ENCODE data around the gene DMKN.

Gene DMKN

DNA sequence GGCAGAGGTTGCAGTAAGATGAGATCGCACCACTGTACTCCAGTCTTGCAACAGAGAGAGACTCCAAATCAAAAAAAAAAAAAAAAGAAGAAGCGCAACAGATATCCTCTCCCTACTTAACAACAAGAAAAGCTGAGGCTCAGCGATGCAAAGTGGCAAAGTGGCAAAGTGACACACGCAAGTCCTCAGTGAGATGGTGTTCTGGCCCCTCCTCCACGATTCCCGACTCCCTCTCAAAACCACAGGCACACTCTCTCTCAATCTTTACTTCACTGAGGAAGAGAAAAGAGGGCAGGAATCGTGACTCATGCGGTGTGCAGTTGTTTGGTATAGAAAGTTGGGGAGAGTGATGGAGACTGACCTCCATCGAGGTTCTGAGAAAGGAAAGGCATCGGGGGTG lies 52.8 kb downstream of the DMKN start:
- H3K36me3 ChIP-seq (ENCODE audit: insufficient read depth, low read length), result no peaks in the 10 kb centered on the region
- no peak overlapping the region for H3K4me3 ChIP-seq
- DNase-seq (ENCODE audit: low read depth, low spot score), result no peak
- no peak overlapping the region for H3K27ac ChIP-seq
- no peak overlapping the region for H3K9ac ChIP-seq (ENCODE audit: insufficient read length)
- no peak for TF ChIP-seq POLR2AphosphoS5 (IDR thresholded peaks at IDR 0.05; ENCODE audit: borderline replicate concordance, low read depth, low read length)
- no peak for TF ChIP-seq EZH2 (IDR thresholded peaks at IDR 0.05)
- TF ChIP-seq FOXP2 (optimal IDR thresholded peaks at IDR 0.05; ENCODE audit: control extremely low read depth, extremely low read length, insufficient read depth), result no peak
- no peaks in the 10 kb centered on the region for H3K9me3 ChIP-seq (ENCODE audit: low read depth, low read length)

DNA sequence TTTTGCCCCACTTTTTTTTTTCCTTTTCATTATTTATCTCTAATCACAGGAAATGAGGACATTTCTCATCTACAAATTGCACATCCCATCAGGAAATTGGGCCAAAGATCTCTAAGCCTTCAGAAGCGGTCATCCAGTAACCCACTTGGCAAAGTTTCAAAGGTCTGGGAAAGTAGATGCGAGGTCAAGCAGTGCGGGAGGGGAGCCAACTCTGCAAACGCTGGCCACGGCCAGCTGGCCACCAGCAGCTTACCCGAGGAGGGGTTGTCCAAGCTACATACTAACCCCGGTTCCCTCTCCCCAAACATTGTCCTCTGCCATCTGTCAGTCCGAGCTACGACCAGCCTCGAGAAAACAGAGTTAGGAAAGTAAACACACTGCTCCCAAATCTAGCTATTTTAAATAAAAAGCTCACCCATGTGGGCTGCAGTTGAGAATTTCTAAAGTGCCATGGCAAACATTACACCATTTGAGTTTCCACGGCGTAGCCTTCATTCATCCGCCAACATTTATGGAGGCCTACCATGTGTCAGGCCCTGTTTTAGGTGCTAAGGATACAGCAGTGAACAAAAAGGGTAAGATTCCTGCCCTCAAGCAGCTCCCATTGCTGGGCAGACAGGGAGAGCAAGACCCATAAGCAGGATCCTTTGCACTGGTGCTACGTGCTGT lies 53.9 kb downstream of the DMKN start:
- no peak for DNase-seq (ENCODE audit: low read depth, low spot score)
- H3K27ac ChIP-seq, result no peak overlapping the region
- TF ChIP-seq FOXP2 (optimal IDR thresholded peaks at IDR 0.05; ENCODE audit: control extremely low read depth, extremely low read length, insufficient read depth) (no peak), EZH2 (IDR thresholded peaks at IDR 0.05) (no peak), POLR2AphosphoS5 (IDR thresholded peaks at IDR 0.05; ENCODE audit: borderline replicate concordance, low read depth, low read length) (no peak)

DNA sequence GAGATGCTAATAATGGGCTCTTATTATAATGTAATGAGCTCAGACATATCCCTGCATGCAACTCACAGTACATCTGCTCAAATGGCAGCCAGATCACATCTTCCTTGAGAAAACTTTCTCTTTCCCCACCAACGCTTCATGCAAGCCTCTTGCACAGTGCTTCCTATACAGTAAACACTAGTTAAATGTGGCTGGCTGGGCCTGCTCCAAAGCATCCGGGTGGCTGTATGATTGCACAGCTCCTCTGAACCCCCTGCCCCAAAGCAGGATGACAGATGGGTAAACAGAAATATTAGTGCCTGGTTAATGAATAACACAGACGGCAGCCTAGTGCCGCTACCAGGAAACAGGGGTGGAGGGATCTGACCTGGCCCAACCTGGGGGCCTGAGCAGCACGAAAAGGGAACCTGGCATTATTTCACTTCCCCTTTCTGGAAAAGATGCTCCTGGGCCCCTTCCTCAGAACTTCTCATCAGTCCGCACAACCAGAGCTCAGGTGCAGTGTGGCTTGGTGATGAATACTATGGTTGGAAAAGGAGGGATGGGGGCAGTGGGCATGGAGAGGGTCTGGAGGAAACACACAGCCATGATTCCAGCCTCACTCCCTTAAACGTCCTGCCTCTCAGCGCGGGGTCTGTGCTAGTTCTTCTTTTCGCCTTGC lies 54.6 kb downstream of the DMKN start:
- Histone ChIP-seq H3K9me3 (ENCODE audit: low read depth, low read length) (no peaks in the 10 kb centered on the region), H3K4me3 (no peak overlapping the region), H3K36me3 (ENCODE audit: insufficient read depth, low read length) (no peaks in the 10 kb centered on the region), H3K27ac (no peak overlapping the region), H3K9ac (ENCODE audit: insufficient read length) (no peak overlapping the region)
- DNase-seq (ENCODE audit: low read depth, low spot score), result no peak
- TF ChIP-seq POLR2AphosphoS5 (IDR thresholded peaks at IDR 0.05; ENCODE audit: borderline replicate concordance, low read depth, low read length), result no peak
- no peak for TF ChIP-seq FOXP2 (optimal IDR thresholded peaks at IDR 0.05; ENCODE audit: control extremely low read depth, extremely low read length, insufficient read depth)
- no peak for TF ChIP-seq EZH2 (IDR thresholded peaks at IDR 0.05)

More for the DNA sequence above, 53.9 kb downstream of the DMKN start:
- no peak overlapping the region for H3K9ac ChIP-seq (ENCODE audit: insufficient read length)
- no peaks in the 10 kb centered on the region for H3K9me3 ChIP-seq (ENCODE audit: low read depth, low read length)
- no peaks in the 10 kb centered on the region for H3K36me3 ChIP-seq (ENCODE audit: insufficient read depth, low read length)
- H3K4me3 ChIP-seq, result no peak overlapping the region

DNA sequence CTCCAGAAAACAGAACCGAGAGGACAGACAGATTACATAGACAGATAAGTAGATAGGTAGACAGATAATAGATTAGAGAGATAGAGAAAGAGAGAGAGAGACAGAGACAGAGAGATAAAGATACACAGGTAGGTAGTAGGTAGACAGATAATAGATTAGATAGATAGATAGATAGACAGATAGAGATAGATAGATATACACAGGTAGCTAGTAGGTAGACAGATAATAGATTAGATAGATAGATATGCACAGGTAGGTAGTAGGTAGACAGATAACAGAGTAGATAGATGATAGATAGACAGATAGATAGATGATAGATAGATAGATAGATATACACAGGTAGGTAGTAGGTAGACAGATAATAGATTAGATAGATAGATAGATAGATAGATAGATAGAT lies 55.3 kb downstream of the DMKN start:
- TF ChIP-seq FOXP2 (optimal IDR thresholded peaks at IDR 0.05; ENCODE audit: control extremely low read depth, extremely low read length, insufficient read depth), result no peak
- TF ChIP-seq EZH2 (IDR thresholded peaks at IDR 0.05), result no peak
- TF ChIP-seq POLR2AphosphoS5 (IDR thresholded peaks at IDR 0.05; ENCODE audit: borderline replicate concordance, low read depth, low read length), result no peak
- no peak overlapping the region for H3K9ac ChIP-seq (ENCODE audit: insufficient read length)

DNA sequence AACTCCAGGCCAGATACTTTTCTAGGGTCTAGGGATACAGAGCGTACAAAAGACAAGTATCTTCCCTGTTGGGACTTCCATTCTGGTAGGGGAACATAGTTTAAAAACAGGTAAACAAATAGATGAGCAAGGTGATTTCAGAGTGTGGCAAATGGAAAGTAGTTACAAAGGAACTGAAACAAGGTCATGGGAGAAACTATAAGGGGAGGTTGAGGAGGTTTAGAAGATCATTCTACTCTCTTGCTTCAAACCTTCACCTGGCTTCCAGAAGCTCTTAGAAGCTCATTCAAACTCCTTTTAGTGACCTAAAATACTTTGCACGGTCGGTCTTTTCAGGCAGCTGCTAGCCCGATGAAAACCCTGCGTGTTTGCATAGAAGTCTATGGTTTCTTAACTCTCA lies 56.3 kb downstream of the DMKN start:
- DNase-seq (ENCODE audit: low read depth, low spot score), result no peak
- TF ChIP-seq EZH2 (IDR thresholded peaks at IDR 0.05), result no peak
- no peak for TF ChIP-seq FOXP2 (optimal IDR thresholded peaks at IDR 0.05; ENCODE audit: control extremely low read depth, extremely low read length, insufficient read depth)
- TF ChIP-seq POLR2AphosphoS5 (IDR thresholded peaks at IDR 0.05; ENCODE audit: borderline replicate concordance, low read depth, low read length), result no peak
- Histone ChIP-seq H3K4me3 (no peak overlapping the region), H3K36me3 (ENCODE audit: insufficient read depth, low read length) (no peaks in the 10 kb centered on the region), H3K9me3 (ENCODE audit: low read depth, low read length) (no peaks in the 10 kb centered on the region), H3K9ac (ENCODE audit: insufficient read length) (no peak overlapping the region), H3K27ac (no peak overlapping the region)

More for the DNA sequence above, 55.3 kb downstream of the DMKN start:
- no peaks in the 10 kb centered on the region for H3K36me3 ChIP-seq (ENCODE audit: insufficient read depth, low read length)
- no peaks in the 10 kb centered on the region for H3K9me3 ChIP-seq (ENCODE audit: low read depth, low read length)
- no peak overlapping the region for H3K4me3 ChIP-seq
- H3K27ac ChIP-seq, result no peak overlapping the region
- no peak for DNase-seq (ENCODE audit: low read depth, low spot score)

DNA sequence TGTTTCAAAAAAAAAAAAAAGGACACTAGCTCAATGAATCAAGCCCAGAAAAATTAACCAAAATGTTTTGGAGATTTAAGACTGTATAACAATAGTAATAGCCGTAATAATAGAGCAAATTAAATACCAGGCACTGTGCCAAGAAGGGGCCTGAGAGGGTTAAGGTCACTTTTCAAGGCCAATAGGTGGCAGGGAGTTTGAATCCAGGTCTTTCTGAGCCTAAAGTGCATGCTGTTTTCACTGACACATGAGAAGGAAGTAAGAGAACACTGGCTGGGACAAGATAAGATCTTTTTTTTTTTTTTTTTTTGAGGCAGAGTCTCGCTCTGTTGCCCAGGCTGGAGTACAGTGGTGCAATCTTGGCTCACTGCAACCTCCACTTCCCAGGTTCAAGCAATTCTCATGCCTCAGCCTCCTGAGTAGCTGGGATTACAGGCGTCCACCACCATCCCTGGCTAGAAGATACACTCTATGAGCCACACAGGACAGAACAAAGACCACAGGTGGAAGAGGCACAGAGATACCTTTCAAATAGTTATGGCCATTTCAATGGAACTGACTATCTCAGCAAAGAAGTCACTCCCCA lies 57.7 kb downstream of the DMKN start:
- Histone ChIP-seq H3K36me3 (ENCODE audit: insufficient read depth, low read length) (no peaks in the 10 kb centered on the region), H3K9me3 (ENCODE audit: low read depth, low read length) (no peaks in the 10 kb centered on the region), H3K27ac (no peak overlapping the region), H3K9ac (ENCODE audit: insufficient read length) (no peak overlapping the region), H3K4me3 (no peak overlapping the region)
- DNase-seq (ENCODE audit: low read depth, low spot score), result no peak
- no peak for TF ChIP-seq EZH2 (IDR thresholded peaks at IDR 0.05)

DNA sequence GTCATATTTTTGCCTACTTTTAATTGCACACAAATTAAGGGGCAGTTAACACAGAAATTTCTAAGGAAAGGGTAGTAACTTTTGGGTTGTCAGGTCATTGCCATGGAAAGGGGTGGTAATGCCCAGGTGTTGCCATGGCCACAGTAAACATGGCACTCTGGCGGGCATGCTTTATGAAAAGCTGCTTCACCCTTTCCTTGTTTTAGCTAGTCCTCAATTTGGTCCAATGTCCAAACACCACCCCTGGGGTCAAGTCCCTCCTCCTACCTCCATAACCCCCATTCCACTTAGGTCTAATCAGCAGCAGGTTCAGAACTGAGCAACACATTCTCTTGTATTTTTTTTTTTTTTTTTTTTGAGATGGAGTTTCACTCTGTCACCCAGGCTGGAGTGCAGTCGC lies 58.8 kb downstream of the DMKN start:
- no peak for DNase-seq (ENCODE audit: low read depth, low spot score)
- Histone ChIP-seq H3K9ac (ENCODE audit: insufficient read length) (no peak overlapping the region), H3K27ac (no peak overlapping the region), H3K9me3 (ENCODE audit: low read depth, low read length) (no peaks in the 10 kb centered on the region), H3K36me3 (ENCODE audit: insufficient read depth, low read length) (no peaks in the 10 kb centered on the region), H3K4me3 (no peak overlapping the region)
- no peak for TF ChIP-seq EZH2 (IDR thresholded peaks at IDR 0.05)
- TF ChIP-seq POLR2AphosphoS5 (IDR thresholded peaks at IDR 0.05; ENCODE audit: borderline replicate concordance, low read depth, low read length), result no peak
- no peak for TF ChIP-seq FOXP2 (optimal IDR thresholded peaks at IDR 0.05; ENCODE audit: control extremely low read depth, extremely low read length, insufficient read depth)

DNA sequence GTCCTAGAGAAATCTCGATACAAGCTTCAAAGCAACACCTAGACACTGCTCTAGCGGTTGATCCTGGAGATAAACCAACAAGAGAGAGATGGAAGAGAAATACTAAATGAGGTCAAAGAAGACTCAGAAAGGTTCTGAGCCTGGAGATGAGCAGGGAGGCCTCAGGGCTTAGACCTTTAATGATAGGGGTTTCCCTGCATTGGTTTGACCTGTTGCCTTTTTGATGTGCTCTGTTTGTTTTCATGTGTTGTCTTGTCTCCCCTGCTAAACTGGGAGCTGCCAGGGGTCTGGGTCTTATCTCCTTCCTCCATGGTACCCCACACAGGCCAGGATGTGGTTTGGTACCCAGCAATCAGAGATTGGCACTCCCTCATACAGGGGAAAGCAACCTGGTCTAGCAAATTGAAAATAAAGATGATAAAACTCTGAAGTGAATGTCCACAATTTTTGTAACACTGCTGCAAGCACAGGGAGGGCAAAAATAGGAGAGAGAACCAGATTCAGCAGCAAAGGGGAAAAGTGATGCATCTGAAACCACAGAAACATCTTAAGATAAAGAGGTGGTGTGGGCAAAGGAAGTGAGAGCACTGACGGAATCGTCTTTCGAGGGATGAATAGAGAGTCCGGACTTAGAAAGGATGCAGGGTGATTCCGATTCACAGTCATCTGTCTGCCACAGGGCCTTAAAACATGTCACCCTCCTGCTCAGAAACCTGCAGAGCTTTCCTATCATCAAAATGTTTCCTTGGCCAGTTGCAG lies 61.9 kb downstream of the DMKN start:
- Histone ChIP-seq H3K9ac (ENCODE audit: insufficient read length) (no peak overlapping the region), H3K27ac (no peak overlapping the region), H3K36me3 (ENCODE audit: insufficient read depth, low read length) (no peaks in the 10 kb centered on the region), H3K9me3 (ENCODE audit: low read depth, low read length) (no peaks in the 10 kb centered on the region), H3K4me3 (no peak overlapping the region)
- no peak for DNase-seq (ENCODE audit: low read depth, low spot score)
- TF ChIP-seq EZH2 (IDR thresholded peaks at IDR 0.05) (no peak), FOXP2 (optimal IDR thresholded peaks at IDR 0.05; ENCODE audit: control extremely low read depth, extremely low read length, insufficient read depth) (no peak), POLR2AphosphoS5 (IDR thresholded peaks at IDR 0.05; ENCODE audit: borderline replicate concordance, low read depth, low read length) (no peak)
